ENCODE data around the gene KRTAP4-11.
"Not testable (repeated sequence)": the region's sequence is repeated elsewhere in the genome, so short reads cannot be mapped to it uniquely, and the experiment has no call there.

The KRTAP4-11 gene

GRCh38 chr17:41084100-41084856, 33.9 kb downstream of the KRTAP4-11 start, which contains the start of gene KRTAP4-7:
TSS of gene KRTAP4-7 (plus strand) at chr17:41084150. CDS start at chr17:41084207, 57 bp downstream.
- not testable (repeated sequence) for DNase-seq (ENCODE audit: low spot score)

- DNase-seq (ENCODE audit: low spot score): not testable (repeated sequence)
Measured at GRCh38 chr17:41083427-41083826, 34.7 kb downstream of the KRTAP4-11 start.

GRCh38 chr17:41082626-41083025, 35.5 kb downstream of the KRTAP4-11 start:
- DNase-seq (ENCODE audit: low spot score): no peak

GRCh38 chr17:41076788-41077187, 41.4 kb downstream of the KRTAP4-11 start:
- no peak for DNase-seq (ENCODE audit: low spot score)

GRCh38 chr17:41073676-41074075, 44.5 kb downstream of the KRTAP4-11 start:
- no peak for DNase-seq (ENCODE audit: low spot score)

GRCh38 chr17:41071606-41072360, 46.4 kb downstream of the KRTAP4-11 start:
- DNase-seq (ENCODE audit: low spot score): no peak

GRCh38 chr17:41069031-41069430, 49.1 kb downstream of the KRTAP4-11 start:
- DNase-seq (ENCODE audit: low spot score): no peak

GRCh38 chr17:41067281-41067680, 50.9 kb downstream of the KRTAP4-11 start:
- DNase-seq (ENCODE audit: low spot score): no peak

Data from SK-N-DZ (cell line).